CD4-positive, CD25-positive, alpha-beta regulatory T cell (primary cell): Measurements from ENCODE around the gene SOCS3. TPM values are rescaled to one million over a fixed set of nuclear protein-coding genes. Genes with fewer than 3 reads are reported as not detected.

Experiments used
- ATAC-seq, 2 donors: fragments of 150-1000 bp; cut with Tn5 transposase; one replicate each; pipeline ENCODE4 v1.10.0; 2021; ENCODE audit warnings: low read depth in 2 of 2, moderate number of reproducible peaks in 2 of 2, moderate library complexity in 1 of 2
- DNase-seq, 3 donors: peaks; one replicate each; pipeline versions ENCODE4 v3.0.0 to v3.0.0-alpha.2; 2012 to 2022; ENCODE audit warnings: mixed read lengths in 1 of 3
- H3K27ac ChIP-seq: one replicate; pipeline ENCODE4 v1.7.0; 2013; ENCODE audit warnings: mild to moderate bottlenecking, low read length; ENCODE audit not compliant: insufficient read depth, poor library complexity, severe bottlenecking
- H3K27me3 ChIP-seq: one replicate; pipeline ENCODE4 v1.7.0; 2013; ENCODE audit warnings: low read length; ENCODE audit not compliant: control insufficient read depth, insufficient read depth
- H3K36me3 ChIP-seq: one replicate; pipeline ENCODE4 v1.7.0; 2013; ENCODE audit warnings: mild to moderate bottlenecking, low read length, moderate library complexity; ENCODE audit not compliant: control insufficient read depth, insufficient read depth
- H3K4me1 ChIP-seq: 2 replicates; pipeline ENCODE4 v1.7.0; 2013; ENCODE audit warnings: mild to moderate bottlenecking, low read length; ENCODE audit not compliant: insufficient read depth, control insufficient read depth, poor library complexity, severe bottlenecking
- H3K4me3 ChIP-seq: one replicate; pipeline ENCODE4 v1.7.0; 2013; ENCODE audit warnings: low read depth, mild to moderate bottlenecking, low read length, moderate library complexity
- H3K9me3 ChIP-seq, 2 experiments: 1 replicate in 1 of 2; 2 replicates in 1 of 2; pipeline ENCODE4 v1.7.0; 2013; ENCODE audit warnings: low read length in 2 of 2, mild to moderate bottlenecking in 1 of 2, moderate library complexity in 1 of 2; ENCODE audit not compliant: control insufficient read depth in 2 of 2
- H3K27ac Mint-ChIP-seq, 3 donors: one replicate each; pipeline ENCODE4 v1.8.0; 2020 to 2022; ENCODE audit warnings: mild to moderate bottlenecking in 3 of 3, mixed read lengths in 3 of 3, moderate library complexity in 2 of 3
- H3K27me3 Mint-ChIP-seq: one replicate; pipeline ENCODE4 v1.8.0; 2022; ENCODE audit warnings: mild to moderate bottlenecking, mixed read lengths
- H3K36me3 Mint-ChIP-seq: one replicate; pipeline ENCODE4 v1.8.0; 2020; ENCODE audit warnings: mixed read lengths
- H3K4me1 Mint-ChIP-seq, 4 donors: one replicate each; pipeline ENCODE4 v1.8.0; 2020 to 2022; ENCODE audit warnings: mixed read lengths in 4 of 4, mild to moderate bottlenecking in 1 of 4
- H3K4me3 Mint-ChIP-seq, 4 donors: one replicate each; pipeline ENCODE4 v1.8.0; 2020 to 2022; ENCODE audit warnings: mild to moderate bottlenecking in 4 of 4, mixed read lengths in 4 of 4, moderate library complexity in 3 of 4
- H3K9me3 Mint-ChIP-seq, 7 donors: one replicate each; pipeline ENCODE4 v1.8.0; 2020 to 2022; ENCODE audit warnings: mixed read lengths in 7 of 7, mild to moderate bottlenecking in 3 of 7, moderate library complexity in 2 of 7
- polyA plus RNA-seq, 4 donors: library from polyadenylated mRNA; unstranded; fragments of 300-500 nt; fragmentation: Illumina TruSeq; gene quantifications; one replicate each; pipeline ENCODE4 v1.2.3, GENCODE V29; 2021
- total RNA-seq: library from RNA; stranded (reverse); gene quantifications from one replicate; pipeline ENCODE4 v1.2.3, GENCODE V29; 2022

SOCS3 gene
- total and polyA plus RNA-seq, 5 donors from 2014 or later, result 26.4 to 218 (median 70.3) TPM

DNA sequence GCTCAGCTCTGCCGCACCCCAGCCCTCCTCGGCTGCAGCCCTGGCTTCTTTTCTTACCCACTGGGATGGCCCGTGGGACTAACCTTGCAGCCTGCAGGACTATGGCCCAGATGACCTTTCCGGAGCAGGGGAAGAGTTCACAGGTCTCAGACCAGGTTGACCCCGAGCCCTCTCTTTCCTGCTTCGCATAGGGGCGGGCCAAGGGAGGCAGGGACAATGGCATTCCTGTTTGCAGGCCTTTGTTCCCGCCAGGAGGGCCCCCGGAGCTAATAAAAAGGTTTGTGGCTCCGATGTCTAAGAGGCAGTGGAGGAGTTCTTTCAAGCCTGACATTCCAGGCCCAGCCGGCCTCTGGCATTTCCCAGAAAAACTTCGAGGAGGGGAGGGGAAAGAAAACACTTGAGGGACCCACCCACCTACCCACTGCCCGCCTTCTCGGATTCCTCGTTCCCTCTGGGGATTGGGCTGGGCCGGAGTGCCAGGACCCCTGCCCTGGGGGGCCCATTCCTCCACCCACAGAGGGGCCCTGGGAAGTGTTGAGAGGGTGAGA lies 5.8 kb upstream of the SOCS3 start:
- DNase-seq (no peak), ATAC-seq (no peak)
- peaks cover 21% of the 10 kb centered on the region for H3K27me3 Mint-ChIP-seq
- H3K36me3 Mint-ChIP-seq, result no peaks in the 10 kb centered on the region
- Histone ChIP-seq H3K36me3 (no peaks in the 10 kb centered on the region), H3K9me3 (no peaks in the 10 kb centered on the region), H3K4me1 (peaks cover 7% of the 10 kb centered on the region), H3K27ac (no peak overlapping the region), H3K27me3 (peaks cover 4% of the 10 kb centered on the region), H3K4me3 (no peak overlapping the region)
- no peaks in the 10 kb centered on the region for H3K9me3 Mint-ChIP-seq
- H3K4me3 Mint-ChIP-seq, result no peak overlapping the region
- H3K27ac Mint-ChIP-seq, result no peak overlapping the region
- H3K4me1 Mint-ChIP-seq, result peaks cover 0 to 15% (median 4%) of the 10 kb centered on the region in 4 donors

DNA sequence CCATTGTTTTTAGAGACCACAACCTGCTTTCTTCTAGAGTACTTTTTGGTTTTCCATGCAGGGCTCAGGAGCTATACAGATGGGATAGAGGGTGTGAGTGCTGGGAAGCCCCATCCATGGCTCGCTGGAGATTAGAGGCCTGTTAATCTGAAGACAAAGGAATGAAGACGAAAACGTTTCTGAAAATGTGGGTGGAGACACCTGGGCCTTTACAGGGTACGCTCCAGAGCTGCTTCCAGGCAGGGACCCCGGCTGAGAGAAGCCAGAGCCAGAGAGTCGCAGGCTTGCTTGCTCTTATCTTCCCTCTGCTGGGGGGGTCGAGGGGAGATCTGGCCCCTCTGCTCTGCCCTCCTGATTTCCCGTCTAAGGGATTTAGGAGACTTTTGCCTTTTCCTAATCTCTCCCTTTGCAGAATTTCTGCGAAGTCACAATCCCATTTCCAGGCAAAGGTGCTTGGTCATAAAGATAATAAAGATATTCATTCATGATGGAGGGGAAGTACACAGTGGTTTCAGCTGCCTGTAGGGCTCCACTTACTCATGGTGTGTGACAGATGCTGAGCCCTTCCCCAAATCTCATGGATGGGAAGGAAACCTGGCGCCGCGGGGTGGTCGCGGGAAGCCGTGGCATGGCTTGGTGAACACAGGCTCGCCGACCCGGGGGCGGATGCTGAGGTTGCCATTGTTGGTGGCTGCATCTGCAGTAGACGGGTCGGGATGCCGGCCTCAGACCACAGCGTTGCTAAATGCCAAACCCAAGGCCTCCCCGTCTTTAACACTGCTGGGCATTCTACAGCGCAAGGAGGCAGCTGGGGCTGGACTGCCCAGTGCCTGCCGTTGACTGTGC lies 4.8 kb upstream of the SOCS3 start:
- Mint-ChIP-seq H3K27me3 (peaks cover 21% of the 10 kb centered on the region), H3K4me3 (peak overlapping the region in 1 of 4 donors; percentile 31), H3K36me3 (no peaks in the 10 kb centered on the region), H3K4me1 (peaks cover 0 to 15% (median 4%) of the 10 kb centered on the region in 4 donors), H3K9me3 (no peaks in the 10 kb centered on the region), H3K27ac (peak overlapping the region in 1 of 3 donors; percentile 44)
- no peaks in the 10 kb centered on the region for H3K9me3 ChIP-seq
- no peaks in the 10 kb centered on the region for H3K36me3 ChIP-seq
- no peak overlapping the region for H3K4me3 ChIP-seq
- DNase-seq (no peak), ATAC-seq (no peak)
- H3K27me3 ChIP-seq, result peaks cover 4% of the 10 kb centered on the region
- no peak overlapping the region for H3K27ac ChIP-seq
- peaks cover 12% of the 10 kb centered on the region for H3K4me1 ChIP-seq

DNA sequence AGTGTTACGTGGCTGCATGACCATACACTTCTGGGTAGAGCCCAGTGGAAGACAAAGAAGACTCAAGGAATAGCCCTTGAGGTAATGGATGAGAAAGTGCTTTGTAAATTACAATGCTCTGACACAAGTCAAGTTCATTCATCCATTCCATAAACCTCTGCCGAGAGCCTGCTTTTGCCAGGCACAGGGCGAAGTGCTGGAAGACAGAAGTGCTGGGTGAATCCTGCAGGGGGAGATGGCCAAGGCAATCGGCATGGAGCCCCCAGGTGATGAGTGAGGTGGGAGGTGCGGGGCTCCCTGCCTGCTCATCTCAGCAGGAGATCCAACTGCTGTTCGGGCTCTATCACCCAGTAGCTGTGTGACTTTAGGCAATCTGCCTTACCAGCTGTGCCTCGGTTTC lies 2.8 kb upstream of the SOCS3 start:
- ATAC-seq, result no peak
- Histone ChIP-seq H3K36me3 (peaks cover 11% of the 10 kb centered on the region), H3K27me3 (peaks cover 4% of the 10 kb centered on the region), H3K9me3 (no peaks in the 10 kb centered on the region), H3K4me3 (no peak overlapping the region), H3K4me1 (peaks cover 28% of the 10 kb centered on the region), H3K27ac (no peak overlapping the region)
- Mint-ChIP-seq H3K4me1 (peaks cover 0 to 26% (median 4%) of the 10 kb centered on the region in 4 donors), H3K27me3 (peaks cover 21% of the 10 kb centered on the region), H3K4me3 (peak overlapping the region in 1 of 4 donors; percentile 66), H3K36me3 (no peaks in the 10 kb centered on the region), H3K27ac (no peak overlapping the region), H3K9me3 (no peaks in the 10 kb centered on the region)
- DNase-seq, result no peak

DNA sequence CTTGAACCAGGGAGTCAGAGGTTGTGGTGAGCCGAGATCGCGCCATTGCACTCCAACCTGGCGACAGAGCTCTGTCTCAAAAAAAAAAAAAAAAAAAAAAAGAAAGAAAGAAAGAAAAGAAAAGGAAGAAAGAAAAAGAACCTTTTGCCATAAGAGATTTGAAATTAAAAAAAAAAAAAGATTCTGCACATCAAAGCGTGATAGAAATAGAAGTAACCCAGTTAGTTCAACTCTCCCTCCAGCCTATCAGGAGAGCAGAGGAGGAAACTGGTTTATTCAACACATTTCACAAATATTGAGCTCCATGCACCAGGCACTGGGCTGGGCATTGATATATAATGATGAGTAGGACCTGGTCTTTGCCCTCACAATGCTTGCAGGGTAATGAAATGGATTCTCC lies 2.4 kb upstream of the SOCS3 start:
- H3K36me3 Mint-ChIP-seq, result no peaks in the 10 kb centered on the region
- Histone ChIP-seq H3K4me3 (no peak overlapping the region), H3K9me3 (no peaks in the 10 kb centered on the region), H3K4me1 (peaks cover 32% of the 10 kb centered on the region), H3K27ac (no peak overlapping the region), H3K36me3 (peaks cover 15% of the 10 kb centered on the region), H3K27me3 (peaks cover 4% of the 10 kb centered on the region)
- peak overlapping the region in 1 of 3 donors; percentile 85 for H3K27ac Mint-ChIP-seq
- DNase-seq, result no peak
- peak overlapping the region in 1 of 4 donors; percentile 66 for H3K4me3 Mint-ChIP-seq
- H3K9me3 Mint-ChIP-seq, result no peaks in the 10 kb centered on the region
- peaks cover 0 to 31% (median 4%) of the 10 kb centered on the region in 4 donors for H3K4me1 Mint-ChIP-seq
- peaks cover 21% of the 10 kb centered on the region for H3K27me3 Mint-ChIP-seq
- ATAC-seq, result no peak

DNA sequence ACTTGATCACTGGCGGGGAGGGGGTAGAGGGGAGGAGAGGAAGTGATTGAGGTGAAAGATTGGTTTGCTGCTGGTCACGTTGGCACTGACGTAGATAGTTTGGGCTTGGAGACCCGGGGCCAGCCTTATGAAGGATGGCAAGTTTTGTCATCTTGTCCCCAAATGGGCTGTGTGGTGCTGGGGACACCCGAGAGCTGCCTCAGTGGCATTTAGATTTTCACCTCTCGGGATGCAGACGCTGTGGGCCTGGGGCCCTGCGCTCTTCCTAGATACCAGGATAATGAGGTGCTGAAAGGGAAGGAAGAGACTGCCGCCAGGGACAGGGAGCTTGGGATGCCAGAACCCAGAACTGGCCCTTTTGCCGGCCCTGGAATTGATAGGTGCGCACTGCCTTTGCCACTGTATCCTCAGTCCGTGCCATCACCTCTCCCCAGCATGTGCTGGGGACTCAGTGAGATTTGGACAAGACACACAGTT lies 1.4 kb upstream of the SOCS3 start:
- Mint-ChIP-seq H3K27me3 (peaks cover 14% of the 10 kb centered on the region), H3K9me3 (no peaks in the 10 kb centered on the region), H3K4me3 (peak overlapping the region; percentile 72 to 92 (median 84)), H3K4me1 (peaks cover 2 to 40% (median 8%) of the 10 kb centered on the region in 4 donors), H3K27ac (peak overlapping the region in 2 of 3 donors; percentile 85 to 90), H3K36me3 (peaks cover 6% of the 10 kb centered on the region)
- no peak for ATAC-seq
- DNase-seq, result no peak
- peaks cover 18% of the 10 kb centered on the region for H3K36me3 ChIP-seq
- H3K27me3 ChIP-seq, result peaks cover 4% of the 10 kb centered on the region
- no peak overlapping the region for H3K27ac ChIP-seq
- no peak overlapping the region for H3K4me3 ChIP-seq
- no peaks in the 10 kb centered on the region for H3K9me3 ChIP-seq
- H3K4me1 ChIP-seq, result peaks cover 40% of the 10 kb centered on the region

DNA sequence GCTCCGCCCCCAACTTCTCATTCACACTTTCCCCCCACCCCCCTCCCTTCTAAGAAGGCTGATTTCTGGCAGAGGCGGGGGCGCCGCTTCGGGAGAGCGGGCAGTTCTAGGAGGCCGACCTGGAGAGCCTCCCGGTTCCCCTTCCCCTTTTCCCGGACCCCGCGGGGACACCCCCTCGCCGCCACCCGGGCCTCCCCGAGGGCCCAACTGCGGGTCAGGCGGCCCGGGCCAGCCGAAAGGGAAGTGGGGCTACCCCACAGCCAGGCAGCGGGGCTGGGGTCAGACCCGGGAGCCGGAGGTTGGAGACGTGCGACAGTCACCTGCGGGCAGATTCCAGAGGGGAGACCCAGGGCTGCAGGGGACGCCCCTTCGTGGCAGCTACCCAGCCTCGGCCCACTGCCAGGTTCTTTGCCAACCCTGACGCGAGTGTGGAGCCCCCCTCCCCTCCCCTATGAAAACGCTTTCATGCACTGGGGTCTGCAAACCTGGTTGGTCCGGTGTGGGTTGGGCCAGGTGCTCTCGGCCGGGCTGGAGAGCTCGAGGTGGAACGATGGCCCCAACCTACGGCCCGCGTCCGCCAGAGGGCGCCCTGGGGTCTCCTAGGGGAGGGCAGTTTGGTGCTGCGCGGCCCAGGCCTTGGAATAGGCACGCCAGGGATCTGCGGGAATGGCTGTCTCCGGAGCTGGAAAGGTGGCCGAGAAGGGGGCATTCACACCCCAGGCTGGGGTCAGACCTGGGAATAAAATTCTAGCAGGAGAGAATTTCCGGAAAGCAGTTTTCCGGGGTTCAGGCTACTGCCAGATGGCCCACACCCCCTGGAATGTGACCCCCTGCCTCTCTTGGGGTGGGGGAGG lies 721 bp upstream of the SOCS3 start:
- H3K4me1 ChIP-seq, result peaks cover 47% of the 10 kb centered on the region
- ATAC-seq, result peak in 1 of 2 donors; percentile 19

DNA sequence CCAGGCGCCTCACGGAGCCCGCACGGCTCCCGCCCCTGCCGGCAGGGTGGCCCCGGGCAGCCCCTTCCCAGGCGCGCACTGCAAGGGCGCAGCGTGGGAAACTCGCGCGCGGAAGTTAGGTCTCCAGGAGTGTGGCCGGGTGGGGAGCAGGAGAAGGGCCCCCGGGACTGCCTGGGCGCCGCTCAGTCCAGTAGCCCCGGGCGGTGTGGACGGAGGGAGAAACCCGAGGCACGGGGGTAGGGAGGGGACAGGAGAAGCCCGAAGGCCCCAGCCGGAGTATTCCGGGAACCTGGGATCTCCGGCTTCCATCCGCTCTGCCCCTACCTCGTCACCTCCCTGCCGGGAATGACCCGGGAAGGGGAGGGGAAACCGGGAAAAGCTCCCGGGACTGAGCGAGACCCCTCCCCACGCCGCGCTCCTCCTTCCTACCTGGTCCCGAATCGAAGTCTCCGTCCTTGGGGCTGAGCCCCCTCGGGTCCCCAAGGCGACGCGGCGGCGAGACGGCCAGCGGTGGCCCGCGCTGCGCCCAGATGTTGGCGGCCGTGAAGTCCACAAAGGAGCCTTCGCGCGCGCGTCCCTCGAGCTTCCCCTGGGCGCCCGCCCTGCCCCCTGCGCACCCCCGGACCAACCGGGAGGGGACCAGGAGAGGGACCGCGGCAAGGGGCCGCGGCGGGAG lies 418 bp downstream of the SOCS3 start:
- Mint-ChIP-seq H3K36me3 (peaks cover 6% of the 10 kb centered on the region), H3K27me3 (peaks cover 13% of the 10 kb centered on the region), H3K4me1 (peaks cover 6 to 58% (median 18%) of the 10 kb centered on the region in 4 donors), H3K4me3 (peak overlapping the region; percentile 84 to 93 (median 90)), H3K9me3 (no peaks in the 10 kb centered on the region), H3K27ac (no peak overlapping the region)
- H3K9me3 ChIP-seq, result no peaks in the 10 kb centered on the region
- peak overlapping the region; percentile 67 for H3K4me3 ChIP-seq
- DNase-seq (no peak), ATAC-seq (peak in 1 of 2 donors; percentile 0)
- H3K27me3 ChIP-seq, result peaks cover 4% of the 10 kb centered on the region
- H3K36me3 ChIP-seq, result peaks cover 18% of the 10 kb centered on the region
- peak overlapping the region; percentile 94 for H3K27ac ChIP-seq
- peaks cover 55% of the 10 kb centered on the region for H3K4me1 ChIP-seq

More for the DNA sequence above, 721 bp upstream of the SOCS3 start:
- peak; percentile 78 to 84 (median 81) for DNase-seq
- Histone ChIP-seq H3K27ac (peak overlapping the region; percentile 77), H3K27me3 (peaks cover 4% of the 10 kb centered on the region), H3K36me3 (peaks cover 18% of the 10 kb centered on the region), H3K9me3 (no peaks in the 10 kb centered on the region), H3K4me3 (no peak overlapping the region)
- H3K27me3 Mint-ChIP-seq, result peaks cover 14% of the 10 kb centered on the region
- peaks cover 6 to 47% (median 11%) of the 10 kb centered on the region in 4 donors for H3K4me1 Mint-ChIP-seq
- no peaks in the 10 kb centered on the region for H3K9me3 Mint-ChIP-seq
- peak overlapping the region; percentile 85 to 94 (median 90) for H3K27ac Mint-ChIP-seq
- peaks cover 6% of the 10 kb centered on the region for H3K36me3 Mint-ChIP-seq
- peak overlapping the region; percentile 86 to 93 (median 90) for H3K4me3 Mint-ChIP-seq
